Cardiac fibroblast (primary cell): ENCODE results near the gene MMP15.

Source experiments
- DNase-seq, 2 donors: peaks; one replicate each; pipeline versions ENCODE4 v3.0.0 to v3.0.0-alpha.2; 2010; ENCODE audit warnings: low read depth in 2 of 2
- H3K4me3 ChIP-seq, 2 donors: replicated peaks in 1 of 2; 1 replicate in 1 of 2; 2 replicates in 1 of 2; pipeline ENCODE4 v1.5.1; 2011; ENCODE audit warnings: low read depth in 2 of 2, low read length in 2 of 2, mild to moderate bottlenecking in 2 of 2, moderate library complexity in 1 of 2
- CTCF ChIP-seq: IDR thresholded peaks from one replicate; pipeline ENCODE4 v1.5.1; 2011; ENCODE audit warnings: low read depth, mild to moderate bottlenecking, low read length, inconsistent platforms

MMP15 gene

DNA sequence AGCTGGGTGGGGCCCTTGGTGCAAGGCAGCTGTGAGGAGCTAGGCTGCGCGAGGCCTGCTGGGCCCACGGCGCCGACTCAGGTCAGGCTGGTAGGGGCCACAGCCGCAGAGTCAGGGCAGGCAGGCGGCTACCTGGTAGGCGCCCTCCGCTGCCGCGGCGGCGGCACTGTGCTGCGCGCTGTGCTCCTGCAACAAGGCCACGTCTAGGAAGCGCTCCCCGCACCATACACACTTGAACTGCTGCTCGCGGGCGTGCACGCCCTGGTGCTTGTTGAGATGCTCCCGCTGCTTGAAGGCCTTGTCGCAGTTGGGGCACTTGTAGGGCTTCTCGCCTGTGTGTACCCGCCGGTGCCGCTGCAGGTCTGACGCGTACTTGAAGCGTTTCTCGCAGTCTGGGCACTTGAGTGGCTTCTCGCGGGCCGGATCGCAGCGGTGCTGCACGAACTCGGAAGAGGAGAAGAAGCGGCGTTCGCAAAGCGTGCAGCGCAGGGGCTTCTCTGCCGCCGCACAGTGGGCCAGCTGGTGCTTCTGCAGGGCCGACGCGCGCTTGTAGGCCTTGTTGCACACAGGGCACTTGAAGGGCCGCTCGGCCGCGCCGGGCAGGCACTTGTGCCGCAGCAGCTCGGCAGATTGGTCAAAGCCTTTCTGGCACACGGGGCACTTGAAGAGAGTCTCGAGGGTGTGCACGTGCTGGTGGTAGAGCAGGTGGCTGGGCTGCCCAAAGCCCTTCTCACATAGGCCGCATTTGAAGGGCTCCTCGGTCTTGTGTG lies 29.0 kb upstream of the MMP15 start:
- no peak for DNase-seq
- H3K4me3 ChIP-seq: no peak overlapping the region
- no peak for TF ChIP-seq CTCF

DNA sequence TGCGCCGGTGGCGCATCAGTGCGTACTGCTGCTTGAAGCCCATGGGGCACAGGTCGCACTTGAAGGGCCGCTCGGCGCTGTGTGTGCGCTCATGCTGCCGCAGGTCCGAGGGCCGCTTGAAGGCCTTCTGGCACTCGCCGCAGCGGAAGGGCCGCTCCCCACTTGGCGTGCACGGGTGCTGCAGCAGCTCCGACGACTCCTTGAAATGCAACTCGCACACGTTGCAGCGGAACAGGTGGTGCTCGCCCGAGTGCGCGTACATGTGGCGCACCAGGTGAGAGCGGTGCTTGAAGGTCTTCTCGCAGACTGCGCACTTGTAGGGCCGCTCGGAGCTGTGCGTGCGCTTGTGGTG lies 28.4 kb upstream of the MMP15 start:
- no peak for DNase-seq
- no peak overlapping the region for H3K4me3 ChIP-seq
- TF ChIP-seq CTCF: no peak

DNA sequence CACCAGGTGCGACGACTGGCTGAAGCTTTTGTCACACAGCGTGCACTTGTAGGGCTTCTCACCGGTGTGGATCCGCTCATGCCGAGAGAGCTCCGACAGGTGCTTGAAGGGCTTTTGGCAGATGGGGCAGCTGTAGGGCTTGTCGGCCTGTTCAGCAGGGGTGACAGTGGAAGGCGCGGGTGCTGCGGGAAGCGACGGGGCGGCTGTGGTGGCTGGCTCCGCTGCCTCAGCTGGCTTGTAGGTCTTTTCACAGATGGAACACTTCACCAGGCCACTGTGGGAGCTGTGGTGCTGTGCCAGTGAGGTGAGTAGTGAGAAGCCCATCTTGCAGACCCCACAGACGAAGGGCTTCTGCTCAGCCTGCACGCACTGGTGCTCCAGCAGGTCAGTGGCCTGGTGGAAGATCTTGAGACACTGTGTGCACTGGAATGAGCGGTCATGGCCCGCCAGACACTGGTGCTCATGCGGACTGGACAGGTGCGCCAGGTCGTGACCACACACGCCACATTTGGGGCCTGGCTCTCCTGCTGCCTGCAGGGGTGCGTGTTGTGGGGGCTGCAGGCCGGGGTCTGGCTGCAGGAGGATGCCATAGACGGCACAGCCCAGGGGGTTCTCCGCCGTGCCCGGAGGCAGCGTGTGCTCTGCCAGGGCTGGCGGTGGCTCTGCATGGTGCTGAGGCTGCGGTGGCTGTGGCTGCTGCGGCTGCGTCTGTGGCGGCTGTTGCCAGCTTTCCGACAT lies 27.9 kb upstream of the MMP15 start:
- H3K4me3 ChIP-seq: no peak overlapping the region
- no peak for DNase-seq
- no peak for TF ChIP-seq CTCF

- no peak for TF ChIP-seq CTCF
- no peak overlapping the region for H3K4me3 ChIP-seq
- peak; percentile 49 to 60 for DNase-seq
These were observed 27.1 kb upstream of the MMP15 start for GRCh38 chr16:57998486-57998885.

GRCh38 chr16:57998992-57999365 lies 26.6 kb upstream of the MMP15 start:
- H3K4me3 ChIP-seq: peak overlapping the region in 1 of 2 donors; percentile 89
- DNase-seq: peak in 1 of 2 donors; percentile 35
- no peak for TF ChIP-seq CTCF

GRCh38 chr16:57999366-57999970 lies 26.1 kb upstream of the MMP15 start:
- TF ChIP-seq CTCF: peak; percentile 13
- peak in 1 of 2 donors; percentile 53 for DNase-seq
- H3K4me3 ChIP-seq: peak overlapping the region; percentile 53 to 89
